GM04504 (cell line): Measurements from ENCODE around the gene ITGA2.

Source experiments
- DNase-seq: peaks from one replicate; pipeline ENCODE4 v3.0.0-alpha.2; 2012; ENCODE audit warnings: low read depth

Gene ITGA2

GRCh38 chr5:53017794-53018391, 28.7 kb downstream of the ITGA2 start:
- DNase-seq = no peak

- no peak for DNase-seq
Observed at GRCh38 chr5:53019320-53019719, 30.2 kb downstream of the ITGA2 start.

- DNase-seq = no peak
Observed at GRCh38 chr5:53022930-53023511, 33.9 kb downstream of the ITGA2 start.

- peak; percentile 58 for DNase-seq
Observed at GRCh38 chr5:53023969-53024368, 34.8 kb downstream of the ITGA2 start.

- DNase-seq = no peak
Observed at GRCh38 chr5:53024535-53024934, 35.4 kb downstream of the ITGA2 start.

- DNase-seq = no peak
Observed at GRCh38 chr5:53025487-53025886, 36.3 kb downstream of the ITGA2 start.

- DNase-seq = peak; percentile 60
Observed at GRCh38 chr5:53027913-53028312, 38.8 kb downstream of the ITGA2 start.

- no peak for DNase-seq
Observed at GRCh38 chr5:53029608-53030007, 40.5 kb downstream of the ITGA2 start.

- DNase-seq = no peak
Observed at GRCh38 chr5:53030893-53031292, 41.7 kb downstream of the ITGA2 start.

GRCh38 chr5:53031695-53032096, 42.5 kb downstream of the ITGA2 start:
- DNase-seq = no peak

- no peak for DNase-seq
Observed at GRCh38 chr5:53032188-53032587, 43.0 kb downstream of the ITGA2 start.

- no peak for DNase-seq
Observed at GRCh38 chr5:53034832-53035231, 45.7 kb downstream of the ITGA2 start.

GRCh38 chr5:53035868-53036381, 46.8 kb downstream of the ITGA2 start:
- DNase-seq = no peak

- peak; percentile 34 for DNase-seq
Observed at GRCh38 chr5:53037141-53037859, 48.1 kb downstream of the ITGA2 start.

GRCh38 chr5:53038196-53038847, 49.2 kb downstream of the ITGA2 start:
- DNase-seq = no peak

GRCh38 chr5:53039855-53040254, 50.7 kb downstream of the ITGA2 start:
- no peak for DNase-seq

- no peak for DNase-seq
Observed at GRCh38 chr5:53041071-53041692, 52.0 kb downstream of the ITGA2 start.

GRCh38 chr5:53041740-53042139, 52.6 kb downstream of the ITGA2 start:
- DNase-seq = no peak

- DNase-seq = no peak
Observed at GRCh38 chr5:53045263-53045662, 56.1 kb downstream of the ITGA2 start.

- no peak for DNase-seq
Observed at GRCh38 chr5:53048248-53048647, 59.1 kb downstream of the ITGA2 start.

GRCh38 chr5:53052499-53052898, 63.3 kb downstream of the ITGA2 start:
- DNase-seq = no peak

GRCh38 chr5:53053364-53053763, 64.2 kb downstream of the ITGA2 start:
- DNase-seq = no peak
